ENCODE results near the gene GTF2H2C.
"Not testable (repeated sequence)": the region's sequence is repeated elsewhere in the genome, so short reads cannot be mapped to it uniquely, and the experiment has no call there.

DNA sequence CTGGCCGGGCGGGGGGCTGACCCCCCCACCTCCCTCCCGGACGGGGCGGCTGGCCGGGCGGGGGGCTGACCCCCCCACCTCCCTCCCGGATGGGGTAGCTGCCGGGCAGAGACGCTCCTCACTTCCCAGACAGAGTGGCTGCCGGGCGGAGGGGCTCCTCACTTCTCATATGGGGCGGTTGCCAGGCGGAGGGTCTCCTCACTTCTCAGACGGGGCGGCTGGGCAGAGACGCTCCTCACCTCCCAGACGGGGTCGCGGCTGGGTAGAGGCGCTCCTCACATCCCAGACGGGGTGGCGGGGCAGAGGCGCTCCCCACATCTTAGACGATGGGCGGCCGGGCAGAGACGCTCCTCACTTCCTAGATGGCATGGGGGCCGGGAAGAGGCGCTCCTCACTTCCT lies 44.4 kb upstream of the GTF2H2C start:
- TF ChIP-seq, protein P1, sequence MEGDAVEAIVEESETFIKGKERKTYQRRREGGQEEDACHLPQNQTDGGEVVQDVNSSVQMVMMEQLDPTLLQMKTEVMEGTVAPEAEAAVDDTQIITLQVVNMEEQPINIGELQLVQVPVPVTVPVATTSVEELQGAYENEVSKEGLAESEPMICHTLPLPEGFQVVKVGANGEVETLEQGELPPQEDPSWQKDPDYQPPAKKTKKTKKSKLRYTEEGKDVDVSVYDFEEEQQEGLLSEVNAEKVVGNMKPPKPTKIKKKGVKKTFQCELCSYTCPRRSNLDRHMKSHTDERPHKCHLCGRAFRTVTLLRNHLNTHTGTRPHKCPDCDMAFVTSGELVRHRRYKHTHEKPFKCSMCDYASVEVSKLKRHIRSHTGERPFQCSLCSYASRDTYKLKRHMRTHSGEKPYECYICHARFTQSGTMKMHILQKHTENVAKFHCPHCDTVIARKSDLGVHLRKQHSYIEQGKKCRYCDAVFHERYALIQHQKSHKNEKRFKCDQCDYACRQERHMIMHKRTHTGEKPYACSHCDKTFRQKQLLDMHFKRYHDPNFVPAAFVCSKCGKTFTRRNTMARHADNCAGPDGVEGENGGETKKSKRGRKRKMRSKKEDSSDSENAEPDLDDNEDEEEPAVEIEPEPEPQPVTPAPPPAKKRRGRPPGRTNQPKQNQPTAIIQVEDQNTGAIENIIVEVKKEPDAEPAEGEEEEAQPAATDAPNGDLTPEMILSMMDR (IDR thresholded peaks at IDR 0.05), result not testable (repeated sequence)
- not testable (repeated sequence) for TF ChIP-seq POLR2A (IDR thresholded peaks at IDR 0.05)

All from breast epithelium (tissue), 3 donors.